GM13977 (cell line): Measurements from ENCODE around the gene PLCD3.

ENCODE experiments used
- DNase-seq: peaks from one replicate; pipeline ENCODE4 v3.0.0; 2012; ENCODE audit warnings: low spot score
- in situ Hi-C: fragments of 300-500 bp; cut with MboI; formaldehyde crosslinking; loops from one replicate; pipeline ENCODE4 v1.12.0; 2022; ENCODE audit warnings: low sequenced_read_pairs, low pct_unique_long_range_greater_than_20kb, mixed read lengths, inconsistent platforms; ENCODE audit not compliant: unreplicated experiment
- TF ChIP-seq, protein P1 (sequence below): IDR thresholded peaks from 2 replicates; pipeline ENCODE4 v1.5.1; 2012; ENCODE audit warnings: mild to moderate bottlenecking, control low read depth; ENCODE audit not compliant: insufficient read depth; ENCODE audit errors: extremely low read depth, missing control alignments

Gene PLCD3

DNA sequence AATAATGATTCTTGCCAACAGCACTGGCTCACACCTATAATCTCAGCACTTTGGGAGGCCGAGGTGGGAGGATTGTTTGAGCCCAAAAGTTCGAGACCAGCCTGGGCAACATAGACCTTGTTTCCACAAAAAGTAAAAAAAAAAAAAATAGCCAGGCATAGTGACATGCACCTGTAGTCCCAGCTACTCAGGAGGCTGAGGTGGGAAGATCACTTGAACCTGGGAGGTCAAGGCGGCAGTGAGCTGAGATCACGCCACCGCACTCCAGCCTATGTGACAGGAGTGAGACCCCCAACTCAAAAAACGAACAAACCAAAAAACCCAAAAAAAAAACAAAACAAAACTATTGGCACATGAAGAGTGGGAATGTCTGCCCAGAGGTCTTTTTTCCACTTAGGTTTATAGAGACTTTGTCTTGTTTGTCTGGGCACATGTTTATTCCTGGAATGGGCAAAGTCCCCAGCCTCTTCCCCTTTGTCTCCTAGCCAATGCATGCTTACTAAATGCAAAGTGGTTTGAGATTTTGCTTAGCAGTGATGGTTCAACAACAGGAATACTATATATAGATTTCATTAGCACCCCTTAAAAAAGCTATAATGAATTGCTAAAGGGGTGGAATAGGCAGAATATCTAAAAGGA is 45.3 kb downstream of the PLCD3 start:
- TF ChIP-seq, protein P1, sequence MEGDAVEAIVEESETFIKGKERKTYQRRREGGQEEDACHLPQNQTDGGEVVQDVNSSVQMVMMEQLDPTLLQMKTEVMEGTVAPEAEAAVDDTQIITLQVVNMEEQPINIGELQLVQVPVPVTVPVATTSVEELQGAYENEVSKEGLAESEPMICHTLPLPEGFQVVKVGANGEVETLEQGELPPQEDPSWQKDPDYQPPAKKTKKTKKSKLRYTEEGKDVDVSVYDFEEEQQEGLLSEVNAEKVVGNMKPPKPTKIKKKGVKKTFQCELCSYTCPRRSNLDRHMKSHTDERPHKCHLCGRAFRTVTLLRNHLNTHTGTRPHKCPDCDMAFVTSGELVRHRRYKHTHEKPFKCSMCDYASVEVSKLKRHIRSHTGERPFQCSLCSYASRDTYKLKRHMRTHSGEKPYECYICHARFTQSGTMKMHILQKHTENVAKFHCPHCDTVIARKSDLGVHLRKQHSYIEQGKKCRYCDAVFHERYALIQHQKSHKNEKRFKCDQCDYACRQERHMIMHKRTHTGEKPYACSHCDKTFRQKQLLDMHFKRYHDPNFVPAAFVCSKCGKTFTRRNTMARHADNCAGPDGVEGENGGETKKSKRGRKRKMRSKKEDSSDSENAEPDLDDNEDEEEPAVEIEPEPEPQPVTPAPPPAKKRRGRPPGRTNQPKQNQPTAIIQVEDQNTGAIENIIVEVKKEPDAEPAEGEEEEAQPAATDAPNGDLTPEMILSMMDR: no peak
- DNase-seq: no peak
- in situ Hi-C loops: no loop called here

DNA sequence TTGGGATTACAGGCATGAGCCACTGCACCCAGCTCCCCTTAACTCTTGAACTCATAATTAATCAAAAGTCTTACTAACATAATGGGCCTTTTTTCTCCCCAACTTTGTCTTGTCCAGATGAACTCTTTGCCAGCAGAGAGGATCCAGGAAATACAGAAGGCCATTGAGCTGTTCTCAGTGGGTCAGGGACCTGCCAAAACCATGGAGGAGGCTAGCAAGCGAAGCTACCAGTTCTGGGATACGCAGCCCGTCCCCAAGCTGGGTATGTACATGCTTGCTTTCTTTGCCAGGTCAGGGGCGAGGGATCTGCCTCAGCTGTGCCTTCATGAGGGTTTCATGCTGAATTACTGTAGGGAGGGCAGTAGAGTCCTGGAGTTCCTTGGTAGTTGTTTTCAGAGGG is 45.9 kb downstream of the PLCD3 start:
- DNase-seq: no peak
- in situ Hi-C loops: no loop called here
- TF ChIP-seq, protein P1: no peak

GRCh38 chr17:45081047-45081703 is 51.1 kb downstream of the PLCD3 start:
- no peak for DNase-seq
- in situ Hi-C loops: no loop called here
- TF ChIP-seq, protein P1: no peak

DNA sequence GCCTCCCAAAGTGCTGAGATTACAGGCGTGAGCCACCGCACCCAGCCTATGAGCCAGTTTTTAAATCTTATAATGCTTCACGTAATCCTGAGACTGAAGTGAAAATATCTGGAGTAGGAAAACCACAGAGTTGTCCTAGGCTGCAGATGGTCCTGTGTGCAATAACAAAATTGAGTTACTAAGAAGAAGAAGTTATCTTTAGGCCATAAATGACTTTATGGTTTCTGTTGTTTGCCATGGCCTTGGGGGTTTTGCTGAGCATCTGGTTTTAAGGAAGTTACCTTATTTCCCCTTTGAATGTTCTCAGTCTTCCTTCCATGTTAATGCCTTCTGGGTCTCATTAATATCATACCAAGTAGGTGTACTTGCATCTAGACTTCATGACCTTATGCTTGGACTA is 54.7 kb downstream of the PLCD3 start:
- TF ChIP-seq, protein P1: no peak
- DNase-seq: peak; percentile 59
- in situ Hi-C loops: no loop called here

DNA sequence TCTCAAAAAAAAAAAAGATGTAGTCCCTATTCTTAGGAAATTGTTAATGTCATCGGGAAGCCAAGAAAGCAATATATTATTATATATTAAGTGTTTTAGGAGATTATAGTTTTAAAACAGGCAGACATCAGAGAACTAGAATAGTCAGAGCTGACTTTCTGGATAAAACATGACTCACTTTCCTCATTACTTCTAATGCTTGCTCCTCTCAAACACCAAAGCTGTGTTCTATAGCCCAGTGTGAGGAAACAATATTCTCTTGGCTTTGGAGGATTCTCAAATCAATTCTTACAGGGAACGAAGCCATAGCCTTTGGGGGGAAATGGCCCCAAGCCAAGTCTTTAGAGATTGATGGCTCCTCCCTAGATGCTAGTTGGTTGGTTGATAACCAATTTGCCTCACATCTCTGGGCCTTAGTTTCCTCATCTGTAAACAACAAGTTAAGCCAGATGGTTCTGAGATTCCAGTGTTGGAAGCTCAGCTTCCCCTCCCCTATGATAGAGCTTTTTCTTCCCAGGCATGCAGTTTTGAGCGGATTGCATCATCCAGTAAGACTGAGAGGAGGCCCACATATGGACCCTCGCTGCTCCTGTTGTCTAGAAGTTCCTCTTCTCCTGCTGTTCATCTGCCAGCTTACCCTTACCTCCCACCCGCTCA is 58.8 kb downstream of the PLCD3 start:
- DNase-seq: no peak
- TF ChIP-seq, protein P1: no peak
- in situ Hi-C loops: no loop called here

DNA sequence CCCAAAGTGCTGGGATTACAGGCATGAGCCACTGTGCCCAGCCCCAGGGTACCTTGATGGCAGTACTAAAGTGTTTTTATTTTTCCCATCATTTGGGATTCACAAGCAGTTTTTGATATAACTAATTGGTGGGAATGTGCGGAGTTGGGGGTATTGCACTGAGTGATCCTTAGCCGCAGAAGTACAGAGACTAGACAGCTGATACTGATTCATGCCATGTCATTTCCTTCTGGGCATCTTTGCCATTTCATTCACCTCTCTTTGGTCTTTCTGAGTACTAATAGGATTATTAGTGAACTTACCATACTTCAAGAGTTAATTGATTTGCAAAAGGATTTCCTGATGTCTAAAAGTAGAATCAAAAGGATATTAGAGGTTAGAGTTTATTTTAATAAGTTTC is 61.5 kb downstream of the PLCD3 start:
- no peak for DNase-seq
- TF ChIP-seq, protein P1: no peak

More for the DNA sequence above, 61.5 kb downstream of the PLCD3 start:
- in situ Hi-C loops: no loop called here
